HG02798 (cell line): ENCODE measurements around the gene DBNDD1.

Experiments used
- ATAC-seq: cut with Tn5 transposase; IDR thresholded peaks from one replicate; pipeline ENCODE4 v1.9.1; 2021; ENCODE audit warnings: mild to moderate bottlenecking; ENCODE audit not compliant: unreplicated experiment, poor library complexity

DBNDD1 gene

GRCh38 chr16:90040152-90041023, 21.1 kb upstream of the DBNDD1 start:
- no peak for ATAC-seq

- ATAC-seq = no peak
Observed at GRCh38 chr16:90037276-90037675, 18.0 kb upstream of the DBNDD1 start.

- ATAC-seq = no peak
Observed at GRCh38 chr16:90035902-90036301, 16.6 kb upstream of the DBNDD1 start.

- no peak for ATAC-seq
Observed at GRCh38 chr16:90034504-90034903, 15.2 kb upstream of the DBNDD1 start.

GRCh38 chr16:90033387-90033786, 14.1 kb upstream of the DBNDD1 start:
- ATAC-seq = no peak

GRCh38 chr16:90032674-90033331, 13.5 kb upstream of the DBNDD1 start:
- ATAC-seq = no peak

GRCh38 chr16:90031931-90032673, 12.8 kb upstream of the DBNDD1 start:
- ATAC-seq = no peak

GRCh38 chr16:90031186-90031930, 12.1 kb upstream of the DBNDD1 start:
- ATAC-seq = no peak

- no peak for ATAC-seq
Observed at GRCh38 chr16:90028985-90029384, 9.7 kb upstream of the DBNDD1 start.

- ATAC-seq = no peak
Observed at GRCh38 chr16:90027611-90028010, 8.4 kb upstream of the DBNDD1 start.

GRCh38 chr16:90026135-90026534, 6.9 kb upstream of the DBNDD1 start:
- no peak for ATAC-seq

- no peak for ATAC-seq
Observed at GRCh38 chr16:90023078-90023447, 3.8 kb upstream of the DBNDD1 start.

- ATAC-seq = peak; percentile 67
Observed at GRCh38 chr16:90022209-90023077, 3.2 kb upstream of the DBNDD1 start.

- ATAC-seq = no peak
Observed at GRCh38 chr16:90020838-90021382, 1.7 kb upstream of the DBNDD1 start.

GRCh38 chr16:90020260-90020837, 1.1 kb upstream of the DBNDD1 start:
- ATAC-seq = no peak

GRCh38 chr16:90019543-90020259, 445 bp upstream of the DBNDD1 start:
- ATAC-seq = peak; percentile 54

- no peak for ATAC-seq
Observed at GRCh38 chr16:90018297-90018651, 982 bp downstream of the DBNDD1 start.

- no peak for ATAC-seq
Observed at GRCh38 chr16:90016339-90016950, 2.8 kb downstream of the DBNDD1 start.
